HK-2 (cell line): Measurements from ENCODE around the gene PSMB3.

Source experiments
- DNase-seq: peaks from one replicate; pipeline ENCODE4 v3.0.0-alpha.2; 2018; ENCODE audit not compliant: unreplicated experiment

PSMB3 gene

GRCh38 chr17:38733982-38734973, 18.3 kb upstream of the PSMB3 start:
- DNase-seq = no peak

GRCh38 chr17:38735161-38735997, 17.2 kb upstream of the PSMB3 start:
- DNase-seq = peak; percentile 68

- DNase-seq = no peak
Observed at GRCh38 chr17:38738007-38738662, 14.4 kb upstream of the PSMB3 start.

- no peak for DNase-seq
Observed at GRCh38 chr17:38738686-38739085, 13.9 kb upstream of the PSMB3 start.

- no peak for DNase-seq
Observed at GRCh38 chr17:38739305-38739704, 13.2 kb upstream of the PSMB3 start.

GRCh38 chr17:38740044-38740443, 12.5 kb upstream of the PSMB3 start:
- no peak for DNase-seq

GRCh38 chr17:38740806-38741205, 11.7 kb upstream of the PSMB3 start:
- no peak for DNase-seq

- DNase-seq = no peak
Observed at GRCh38 chr17:38741461-38741860, 11.1 kb upstream of the PSMB3 start.

- no peak for DNase-seq
Observed at GRCh38 chr17:38741921-38742410, 10.6 kb upstream of the PSMB3 start.

GRCh38 chr17:38742411-38743308, 9.9 kb upstream of the PSMB3 start:
- no peak for DNase-seq

- no peak for DNase-seq
Observed at GRCh38 chr17:38743556-38744171, 8.9 kb upstream of the PSMB3 start.

GRCh38 chr17:38745545-38745944, 7.0 kb upstream of the PSMB3 start:
- DNase-seq = no peak

GRCh38 chr17:38746004-38746848, 6.3 kb upstream of the PSMB3 start:
- DNase-seq = no peak

- DNase-seq = no peak
Observed at GRCh38 chr17:38746849-38747462, 5.6 kb upstream of the PSMB3 start.

- DNase-seq = peak; percentile 46
Observed at GRCh38 chr17:38747463-38748148, 4.9 kb upstream of the PSMB3 start.

GRCh38 chr17:38748149-38748891, 4.2 kb upstream of the PSMB3 start, which contains the start of gene PCGF2:
PCGF2 (minus strand) TSS chr17:38748336; CDS start chr17:38740402, 7,934 bp downstream.
- DNase-seq = peak; percentile 89

GRCh38 chr17:38748892-38749222, 3.7 kb upstream of the PSMB3 start:
- peak; percentile 61 for DNase-seq
